Fibroblast of lung (primary cell): ENCODE measurements around the gene DCLRE1B. TPM values are rescaled to one million over a fixed set of nuclear protein-coding genes. Genes with fewer than 3 reads are reported as not detected.

Experiments used
- DNase-seq, 2 donors: peaks; one replicate each; pipeline versions ENCODE4 v3.0.0 to v3.0.0-alpha.2; 2010; ENCODE audit warnings: low read depth in 2 of 2
- H2AFZ ChIP-seq: 2 replicates; pipeline ENCODE4 v1.5.1; 2012; ENCODE audit warnings: low read length, control low read depth, inconsistent platforms
- H3K27ac ChIP-seq: 2 replicates; pipeline ENCODE4 v1.5.1; 2011; ENCODE audit warnings: low read length, control low read depth; ENCODE audit not compliant: insufficient read depth
- H3K27me3 ChIP-seq: 2 replicates; pipeline ENCODE4 v1.5.1; 2011; ENCODE audit warnings: mild to moderate bottlenecking, low read length; ENCODE audit not compliant: control insufficient read depth, insufficient read depth
- H3K36me3 ChIP-seq: 2 replicates; pipeline ENCODE4 v1.5.1; 2011; ENCODE audit warnings: low read length; ENCODE audit not compliant: control insufficient read depth, insufficient read depth
- H3K4me1 ChIP-seq: 2 replicates; pipeline ENCODE4 v1.5.1; 2011; ENCODE audit warnings: low read length; ENCODE audit not compliant: control insufficient read depth, insufficient read depth; ENCODE audit errors: extremely low read depth
- H3K4me2 ChIP-seq: 2 replicates; pipeline ENCODE4 v1.5.1; 2011; ENCODE audit warnings: low read length, control low read depth; ENCODE audit not compliant: insufficient read depth; ENCODE audit errors: extremely low read depth
- H3K4me3 ChIP-seq, 4 experiments: fragments of 200-600 bp in 1 of 4; sonication (generic) in 1 of 4; replicated peaks in 1 of 4; 2 replicates each; pipeline ENCODE4 v1.5.1; 2011 to 2016; ENCODE audit warnings: low read length in 4 of 4, low read depth in 3 of 4, mild to moderate bottlenecking in 3 of 4, control low read depth in 2 of 4, inconsistent platforms in 1 of 4, mixed read lengths in 1 of 4; ENCODE audit not compliant: insufficient read depth in 1 of 4; ENCODE audit errors: control extremely low read depth in 1 of 4
- H3K79me2 ChIP-seq: 2 replicates; pipeline ENCODE4 v1.5.1; 2012; ENCODE audit warnings: mild to moderate bottlenecking, low read length, inconsistent platforms; ENCODE audit not compliant: control insufficient read depth, insufficient read depth
- H3K9ac ChIP-seq: 2 replicates; pipeline ENCODE4 v1.5.1; 2011; ENCODE audit warnings: mild to moderate bottlenecking, low read length, control low read depth; ENCODE audit not compliant: insufficient read depth
- H3K9me3 ChIP-seq: 2 replicates; pipeline ENCODE4 v1.5.1; 2012; ENCODE audit warnings: low read depth, low read length; ENCODE audit not compliant: control insufficient read depth, insufficient read depth
- H4K20me1 ChIP-seq: 2 replicates; pipeline ENCODE4 v1.5.1; 2011; ENCODE audit warnings: low read length; ENCODE audit not compliant: control insufficient read depth, insufficient read depth; ENCODE audit errors: extremely low read depth
- CTCF ChIP-seq, 2 donors: IDR thresholded peaks in 1 of 2; conservative IDR thresholded peaks in 1 of 2; 1 replicate in 1 of 2; 2 replicates in 1 of 2; pipeline ENCODE4 v1.5.1; 2011 to 2012; ENCODE audit warnings: low read length in 2 of 2, control low read depth in 1 of 2, inconsistent platforms in 1 of 2, low read depth in 1 of 2, mild to moderate bottlenecking in 1 of 2
- EZH2 ChIP-seq: IDR thresholded peaks from 2 replicates; pipeline ENCODE4 v1.5.1; 2012; ENCODE audit warnings: low read length, control low read depth, mild to moderate bottlenecking; ENCODE audit errors: missing control alignments
- polyA plus RNA-seq, 2 donors: library from polyadenylated mRNA; depleted of rRNA in 1 of 2; stranded (reverse) in 1 of 2; unstranded in 1 of 2; fragments of >200 nt; gene quantifications; 2 replicates each; pipeline ENCODE4 v1.2.1, GENCODE V29; 2011 to 2012; ENCODE audit warnings: missing spikeins in 1 of 2
- total RNA-seq: library from RNA; depleted of rRNA; stranded (reverse); fragments of >200 nt; gene quantifications from 2 replicates; pipeline ENCODE4 v1.2.1, GENCODE V29; 2014

Gene DCLRE1B
- total and polyA plus RNA-seq, 2 donors (not counting 1 experiment from before 2014, with no cell fraction given), result 0.66 to 3.4 TPM

- Histone ChIP-seq H3K4me2 (no peak overlapping the region), H3K9ac (no peak overlapping the region), H3K79me2 (no peaks in the 10 kb centered on the region), H3K4me3 (no peak overlapping the region), H2AFZ (no peak overlapping the region), H3K4me1 (peaks cover 10% of the 10 kb centered on the region), H3K27me3 (no peaks in the 10 kb centered on the region), H3K27ac (no peak overlapping the region), H3K9me3 (no peaks in the 10 kb centered on the region), H4K20me1 (no peaks in the 10 kb centered on the region), H3K36me3 (peaks cover 5% of the 10 kb centered on the region)
- DNase-seq, result no peak
- TF ChIP-seq CTCF (conservative IDR thresholded peaks at IDR 0.05 in 1 of 2, IDR thresholded peaks at IDR 0.05 in 1 of 2; ENCODE audit: low read depth in 1 of 2, low read length in 2 of 2), result no peak
- TF ChIP-seq EZH2, result no peak
Observed at GRCh38 chr1:113913887-113914664, 8.9 kb downstream of the DCLRE1B start.

DNA sequence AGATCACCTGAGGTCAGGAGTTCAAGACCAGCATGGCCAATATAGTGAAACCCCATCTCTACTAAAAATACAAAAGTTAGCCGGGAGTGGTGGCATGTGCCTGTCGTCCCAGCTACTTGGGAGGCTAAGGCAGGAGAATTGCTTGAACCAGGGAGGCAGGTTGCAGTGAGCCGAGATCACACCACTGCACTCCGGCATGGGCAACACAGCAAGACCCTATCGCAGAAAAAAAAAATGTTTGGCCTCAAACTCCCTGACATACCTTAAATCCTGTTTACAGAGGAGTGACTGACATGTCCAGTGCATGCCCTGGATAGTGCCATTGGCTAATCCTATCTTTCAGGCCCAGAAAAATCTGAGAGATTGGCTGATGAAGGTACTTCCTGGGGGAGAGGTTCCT lies 11.8 kb downstream of the DCLRE1B start:
- Histone ChIP-seq H3K9ac (no peak overlapping the region), H3K79me2 (no peaks in the 10 kb centered on the region), H2AFZ (no peak overlapping the region), H3K36me3 (no peaks in the 10 kb centered on the region), H3K27ac (no peak overlapping the region), H3K4me3 (no peak overlapping the region), H4K20me1 (no peaks in the 10 kb centered on the region), H3K4me2 (no peak overlapping the region), H3K4me1 (peaks cover 10% of the 10 kb centered on the region), H3K9me3 (no peaks in the 10 kb centered on the region), H3K27me3 (no peaks in the 10 kb centered on the region)
- TF ChIP-seq EZH2, result no peak
- no peak for TF ChIP-seq CTCF (conservative IDR thresholded peaks at IDR 0.05 in 1 of 2, IDR thresholded peaks at IDR 0.05 in 1 of 2; ENCODE audit: low read depth in 1 of 2, low read length in 2 of 2)
- DNase-seq, result no peak

GRCh38 chr1:113917400-113918082 lies 12.4 kb downstream of the DCLRE1B start:
- no peaks in the 10 kb centered on the region for H3K9me3 ChIP-seq
- H3K27me3 ChIP-seq, result no peaks in the 10 kb centered on the region
- TF ChIP-seq CTCF (conservative IDR thresholded peaks at IDR 0.05 in 1 of 2, IDR thresholded peaks at IDR 0.05 in 1 of 2; ENCODE audit: low read depth in 1 of 2, low read length in 2 of 2) (no peak), EZH2 (no peak)
- peaks cover 8% of the 10 kb centered on the region for H3K4me1 ChIP-seq
- H2AFZ ChIP-seq, result no peak overlapping the region
- peak; percentile 4 to 18 for DNase-seq
- H4K20me1 ChIP-seq, result no peaks in the 10 kb centered on the region
- no peaks in the 10 kb centered on the region for H3K36me3 ChIP-seq
- no peaks in the 10 kb centered on the region for H3K79me2 ChIP-seq
- H3K9ac ChIP-seq, result no peak overlapping the region
- H3K4me3 ChIP-seq, result no peak overlapping the region
- H3K4me2 ChIP-seq, result no peak overlapping the region
- H3K27ac ChIP-seq, result no peak overlapping the region
